Activated CD4-positive, CD25-positive, alpha-beta regulatory T cell (primary cell): ENCODE measurements around the gene OR5A1.

Experiments
- DNase-seq, 4 experiments: peaks; one replicate each; lab custom pipeline; 2025; lab: John Stamatoyannopoulos, UW

The OR5A1 gene

GRCh38 chr11:59479906-59480305 lies 43.6 kb downstream of the OR5A1 start:
- DNase-seq, result no peak

DNA sequence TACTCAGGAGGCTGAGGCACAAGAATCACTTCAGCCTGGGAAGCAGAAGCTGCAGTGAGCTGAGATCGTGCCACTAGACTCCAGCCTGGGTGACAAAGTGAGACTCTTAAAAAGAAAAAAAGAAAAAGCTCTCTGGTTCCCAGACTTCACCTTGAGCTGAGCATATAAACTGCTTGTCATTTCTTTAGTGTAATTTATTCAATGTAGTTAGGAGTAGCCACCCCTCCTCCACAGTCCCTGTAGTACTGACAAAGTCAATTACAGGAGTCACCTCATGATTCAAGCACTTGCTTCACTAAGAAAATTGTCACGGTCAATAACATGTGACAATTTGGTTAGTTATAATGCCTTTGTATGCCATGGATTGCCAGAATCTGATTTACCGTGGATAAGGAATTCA lies 44.1 kb downstream of the OR5A1 start:
- no peak for DNase-seq
